Heart right ventricle (tissue), 16 donors: ENCODE results near the gene HMCN1. TPM values are rescaled to one million over a fixed set of nuclear protein-coding genes. Genes with fewer than 3 reads are reported as not detected.
A peak's percentile ranks its signal among the peaks of the same experiment; 100 is the strongest.

ENCODE experiments used
- ATAC-seq, 8 donors: fragments of 200-7000 bp; cut with Tn5 transposase; one replicate each; pipeline ENCODE4 v1.9.1; 2020; ENCODE audit warnings: mild to moderate bottlenecking in 8 of 8, moderate library complexity in 8 of 8, moderate number of reproducible peaks in 1 of 8
- DNase-seq, 2 donors: peaks; one replicate each; pipeline ENCODE4 v3.0.0-alpha.2; 2020
- H3K27ac ChIP-seq, 10 donors: fragments of 200-600 bp; sonication (generic) in 2 of 10; one replicate each; pipeline versions ENCODE4 v1.5.0 to v1.8.0; 2020 to 2022; ENCODE audit warnings: mild to moderate bottlenecking in 3 of 10
- H3K27me3 ChIP-seq, 7 donors: fragments of 200-600 bp; one replicate each; pipeline ENCODE4 v1.8.0; 2021 to 2022; ENCODE audit warnings: mild to moderate bottlenecking in 2 of 7
- H3K36me3 ChIP-seq, 9 donors: fragments of 200-600 bp; sonication (generic) in 1 of 9; one replicate each; pipeline versions ENCODE4 v1.5.0 to v1.8.0; 2020 to 2022; ENCODE audit warnings: mild to moderate bottlenecking in 2 of 9
- H3K4me1 ChIP-seq, 9 donors: fragments of 200-600 bp; sonication (generic) in 1 of 9; one replicate each; pipeline versions ENCODE4 v1.5.0 to v1.8.0; 2020 to 2022; ENCODE audit warnings: mild to moderate bottlenecking in 4 of 9
- H3K4me3 ChIP-seq, 10 donors: fragments of 200-600 bp; sonication (generic) in 2 of 10; one replicate each; pipeline versions ENCODE4 v1.5.0 to v1.8.0; 2020 to 2022; ENCODE audit warnings: mild to moderate bottlenecking in 7 of 10, moderate library complexity in 2 of 10
- H3K9me3 ChIP-seq, 11 donors: fragments of 200-600 bp in 10 of 11; sonication (generic) in 2 of 11; one replicate each; pipeline versions ENCODE4 v1.5.0 to v1.8.0; 2013 to 2022; ENCODE audit warnings: mild to moderate bottlenecking in 2 of 11, control low read depth in 1 of 11, moderate library complexity in 1 of 11
- WGBS, 2 donors: extraction: QIAGEN DNeasy Blood & Tissue Kit; methylation state at CpG; one replicate each; pipeline ENCODE4 v1.1.7; 2013; ENCODE audit warnings: inconsistent platforms in 1 of 2; 5-methylcytosine and 5-hydroxymethylcytosine counted together
- intact Hi-C, 10 donors: fragments of 100-400 bp; cut with DNase I; formaldehyde crosslinking; loops; one replicate each; pipeline versions ENCODE4 v1.11.1 to v1.14.2; 2022
- polyA plus RNA-seq, 2 donors: library from polyadenylated mRNA; stranded (reverse); fragments of 200-250 nt; gene quantifications; one replicate each; pipeline ENCODE4 v1.2.3, GENCODE V29; 2013
- total RNA-seq, 10 donors: library from RNA; stranded (reverse); fragmentation: NEBNext Ultra II Directional in 3 of 10; extraction: Animal tissue kit (Norgen Biotek cat#: 25700) in 3 of 10; gene quantifications; one replicate each; pipeline versions ENCODE4 v1.2.1 to v1.2.4, GENCODE V29; 2021 to 2023
- TF ChIP-seq, protein P1 (sequence below), 9 donors: fragments of 200-600 bp; sonication (generic) in 2 of 9; IDR thresholded peaks; one replicate each; pipeline versions ENCODE4 v1.5.0 to v1.8.0; 2021 to 2022; ENCODE audit warnings: antibody characterized with exemption in 9 of 9, mild to moderate bottlenecking in 5 of 9, moderate library complexity in 1 of 9
- donor health status: Arrhythmogenic right ventricular cardiomyopathy.
- donor health status: ischemic (EF 13 %, LVEDD 7.1; RV severe dilation, severe dysfunction).
- donor health status: healthy with polysubstance abuse.
- donor health status: DM: no; HTN: yes; CAD: no.
- donor health status: DM: no; HTN: no; CAD: no.
- donor health status: ischemic (EF 25% LVEDD 6.9; RV normal size, moderate dysfunction).
- donor health status: ischemic (EF 25% LVEDD 5.7; RV mildly dilated, moderate dysfunction).
- donor health status: healthy.
- donor health status: DM: yes; HTN: yes; CAD: no.
- donor health status: Ischemic cardiomyopathy.
- donor health status: ischemic (EF 35%, LVEDD 5.7; RV mildly dilated, moderate dysfunction).
- donor health status: nonischemic (EF 11% LVEDD 7.7; RV severe dilation, severe dysfunction).
- donor health status: DM: yes; HTN: yes; CAD: no.
- donor health status: PGD.
- donor health status: ischemic (EF 29% LVEDD 5.4; RV normal size, mild dysfunction).
- donor health status: nonischemic (EF 23%, LVEDD 6.1; RV moderate dilation, normal function).

Gene HMCN1
- total and polyA plus RNA-seq, 12 donors = 3.4 to 12.4 (median 6.2) TPM

DNA sequence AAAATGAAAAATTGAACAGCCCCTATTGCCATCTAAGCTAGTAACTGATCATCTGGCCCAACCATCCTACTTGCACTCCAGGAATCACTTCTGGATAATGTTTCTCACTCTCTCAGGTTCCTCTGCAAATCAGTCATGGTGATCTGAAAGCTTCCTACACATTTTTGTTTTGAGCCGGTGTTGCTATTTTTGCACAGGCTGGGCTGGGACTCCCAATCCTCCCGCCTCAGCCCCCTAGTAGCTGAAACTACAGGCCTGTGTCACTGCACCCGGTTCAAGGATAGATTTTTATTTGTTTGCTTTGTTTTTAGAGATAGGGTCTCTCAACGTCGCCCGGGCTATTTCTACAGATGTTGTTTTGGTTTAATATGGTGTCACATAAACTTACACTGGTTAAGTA is 40.5 kb upstream of the HMCN1 start:
- no peak for DNase-seq
- Histone ChIP-seq H3K9me3 (no peaks in the 10 kb centered on the region), H3K4me1 (peaks cover 0 to 21% (median 8%) of the 10 kb centered on the region in 9 donors), H3K27ac (peak overlapping the region in 8 of 10 donors; percentile 39 to 90 (median 70)), H3K27me3 (no peaks in the 10 kb centered on the region), H3K36me3 (no peaks in the 10 kb centered on the region), H3K4me3 (peak overlapping the region in 6 of 10 donors; percentile 9 to 38 (median 22))
- WGBS, 2 donors = 56 to 59% methylated on average over 6 of the region's 6 CpGs
- TF ChIP-seq, protein P1, sequence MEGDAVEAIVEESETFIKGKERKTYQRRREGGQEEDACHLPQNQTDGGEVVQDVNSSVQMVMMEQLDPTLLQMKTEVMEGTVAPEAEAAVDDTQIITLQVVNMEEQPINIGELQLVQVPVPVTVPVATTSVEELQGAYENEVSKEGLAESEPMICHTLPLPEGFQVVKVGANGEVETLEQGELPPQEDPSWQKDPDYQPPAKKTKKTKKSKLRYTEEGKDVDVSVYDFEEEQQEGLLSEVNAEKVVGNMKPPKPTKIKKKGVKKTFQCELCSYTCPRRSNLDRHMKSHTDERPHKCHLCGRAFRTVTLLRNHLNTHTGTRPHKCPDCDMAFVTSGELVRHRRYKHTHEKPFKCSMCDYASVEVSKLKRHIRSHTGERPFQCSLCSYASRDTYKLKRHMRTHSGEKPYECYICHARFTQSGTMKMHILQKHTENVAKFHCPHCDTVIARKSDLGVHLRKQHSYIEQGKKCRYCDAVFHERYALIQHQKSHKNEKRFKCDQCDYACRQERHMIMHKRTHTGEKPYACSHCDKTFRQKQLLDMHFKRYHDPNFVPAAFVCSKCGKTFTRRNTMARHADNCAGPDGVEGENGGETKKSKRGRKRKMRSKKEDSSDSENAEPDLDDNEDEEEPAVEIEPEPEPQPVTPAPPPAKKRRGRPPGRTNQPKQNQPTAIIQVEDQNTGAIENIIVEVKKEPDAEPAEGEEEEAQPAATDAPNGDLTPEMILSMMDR (IDR thresholded peaks at IDR 0.05) = no peak
- peak in 1 of 8 donors; percentile 6 for ATAC-seq
- intact Hi-C loops = no loop called here

DNA sequence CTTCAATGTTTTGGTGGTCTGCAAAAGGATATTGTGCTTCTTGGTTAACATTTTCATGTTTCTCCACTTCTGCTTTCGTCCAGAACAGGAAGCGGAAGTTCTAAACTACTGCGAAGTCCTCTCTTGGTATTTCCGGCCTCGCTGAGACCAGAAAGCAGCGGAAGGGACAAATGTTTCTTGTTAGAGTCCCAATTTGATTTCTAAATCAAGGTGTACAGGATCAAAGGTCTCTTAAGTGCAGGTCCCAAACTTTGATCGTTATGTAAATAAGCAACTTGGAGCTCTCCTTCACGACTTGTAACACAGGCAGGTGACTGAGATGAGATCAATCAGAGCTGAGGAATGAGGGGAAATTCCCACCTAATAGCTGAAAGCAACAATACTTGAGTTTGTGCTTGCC is 40.1 kb upstream of the HMCN1 start:
- 52 to 53% methylated on average over 8 of the region's 8 CpGs for WGBS, 2 donors
- H3K27ac ChIP-seq = peak overlapping the region in 9 of 10 donors; percentile 39 to 90 (median 65)
- ATAC-seq (peak in 5 of 8 donors; percentile 44 to 75 (median 67)), DNase-seq (peak in 1 of 2 donors; percentile 27)
- no peaks in the 10 kb centered on the region for H3K27me3 ChIP-seq
- intact Hi-C loops = no loop called here
- peaks cover 0 to 21% (median 8%) of the 10 kb centered on the region in 9 donors for H3K4me1 ChIP-seq
- H3K36me3 ChIP-seq = no peaks in the 10 kb centered on the region
- H3K9me3 ChIP-seq = no peaks in the 10 kb centered on the region
- TF ChIP-seq, protein P1 (IDR thresholded peaks at IDR 0.05) = no peak
- peak overlapping the region in 6 of 10 donors; percentile 9 to 38 (median 22) for H3K4me3 ChIP-seq

- no peak for ATAC-seq
- H3K9me3 ChIP-seq = no peaks in the 10 kb centered on the region
- peak overlapping the region in 1 of 10 donors; percentile 77 for H3K27ac ChIP-seq
- TF ChIP-seq, protein P1 (IDR thresholded peaks at IDR 0.05) = peak in 5 of 9 donors; percentile 22 to 44 (median 24)
- no peaks in the 10 kb centered on the region for H3K36me3 ChIP-seq
- intact Hi-C loops = no loop called here
- no peak for DNase-seq
- H3K4me1 ChIP-seq = peaks cover 0 to 21% (median 8%) of the 10 kb centered on the region in 9 donors
- H3K27me3 ChIP-seq = no peaks in the 10 kb centered on the region
- H3K4me3 ChIP-seq = no peak overlapping the region
Observed at GRCh38 chr1:185695299-185695698, 38.9 kb upstream of the HMCN1 start.

DNA sequence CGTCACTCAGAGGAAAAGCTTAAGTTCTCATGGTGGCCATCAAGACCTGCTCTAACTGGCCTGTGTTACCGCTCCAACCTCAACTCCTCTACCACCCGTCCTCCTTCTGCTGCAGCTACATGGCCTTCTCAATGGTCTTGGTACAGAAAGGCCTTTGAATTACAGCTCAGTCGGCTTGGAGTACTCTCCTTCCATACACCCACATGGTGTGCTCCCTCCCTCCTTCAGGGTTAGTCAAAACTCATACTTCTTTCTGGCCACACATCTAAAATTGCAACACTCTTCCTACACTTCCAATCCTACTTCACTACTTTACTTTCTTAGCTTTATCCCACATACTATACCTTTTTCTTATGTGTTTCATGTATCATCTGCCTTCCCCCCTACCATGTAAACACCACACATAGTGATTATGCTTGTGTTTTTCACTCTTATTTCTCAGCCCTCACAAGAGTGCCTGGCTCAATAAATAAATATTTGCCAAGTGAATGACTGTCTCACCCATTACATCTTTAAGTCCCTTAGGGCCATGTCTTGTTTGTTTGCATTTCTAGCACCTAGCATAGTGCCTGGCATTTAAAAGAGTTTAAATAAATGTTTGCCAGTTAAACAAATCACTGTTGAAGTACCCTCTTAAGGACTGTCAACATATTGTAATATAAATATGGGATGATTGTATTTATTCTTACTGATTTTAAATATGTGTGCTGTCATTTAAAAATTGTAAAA is 37.6 kb upstream of the HMCN1 start:
- intact Hi-C loops = no loop called here
- H3K27ac ChIP-seq = no peak overlapping the region
- H3K9me3 ChIP-seq = no peaks in the 10 kb centered on the region
- TF ChIP-seq, protein P1 (IDR thresholded peaks at IDR 0.05) = no peak
- peaks cover 0 to 21% (median 8%) of the 10 kb centered on the region in 9 donors for H3K4me1 ChIP-seq
- no peak for DNase-seq
- 87 to 92% methylated on average over 4 of the region's 4 CpGs for WGBS, 2 donors
- no peaks in the 10 kb centered on the region for H3K36me3 ChIP-seq
- ATAC-seq = no peak
- H3K4me3 ChIP-seq = no peak overlapping the region
- H3K27me3 ChIP-seq = no peaks in the 10 kb centered on the region
